ENCODE measurements around the gene LRRC2.

GRCh38 chr3:46466273-46466672 lies 99.8 kb downstream of the LRRC2 start:
- TF ChIP-seq CTCF (IDR thresholded peaks at IDR 0.05) = no peak
- TF ChIP-seq POLR2AphosphoS5 (IDR thresholded peaks at IDR 0.05) = no peak

All from breast epithelium (tissue), 3 donors.